Middle frontal gyrus (tissue), 1 donor: Measurements from ENCODE around the gene FAM216A.

Source experiments
- DNase-seq: peaks from one replicate; pipeline ENCODE4 v3.0.0-alpha.2; 2015; ENCODE audit warnings: low spot score; ENCODE audit errors: extremely low spot score

The FAM216A gene

DNA sequence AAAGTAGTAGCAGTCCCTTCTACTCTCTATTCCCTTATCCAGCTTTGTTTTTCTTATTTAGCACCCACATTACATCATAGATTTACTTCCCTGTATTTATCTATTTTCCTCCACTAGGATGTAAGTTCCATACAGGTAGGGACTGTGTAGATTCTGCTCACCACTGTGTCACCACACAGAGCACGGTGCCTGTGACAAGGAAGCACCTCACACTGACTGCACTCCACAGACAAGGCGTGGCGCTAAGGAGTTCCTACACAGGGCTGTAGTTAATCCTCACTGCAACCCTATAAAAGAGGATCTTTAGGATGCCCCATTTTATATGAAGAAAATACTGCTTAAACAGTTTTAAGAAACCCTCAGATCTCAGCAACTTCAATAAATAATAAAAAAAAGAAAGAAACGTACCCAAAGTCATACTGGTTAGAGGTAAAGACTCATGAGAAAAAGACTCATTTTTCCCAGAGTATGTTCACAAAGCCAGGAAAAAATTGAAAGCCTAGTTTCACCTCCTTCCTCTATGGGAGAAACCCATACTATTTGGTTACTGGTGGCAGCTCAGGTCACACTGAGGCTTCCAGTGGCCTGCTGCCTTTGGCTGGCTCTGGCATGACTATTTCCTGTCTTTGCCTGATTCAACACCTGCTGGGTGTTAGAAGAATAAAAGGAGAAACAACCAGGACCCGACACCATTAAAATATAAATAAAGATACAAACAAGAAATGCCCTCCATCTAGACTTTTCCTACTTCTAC lies 70.4 kb downstream of the FAM216A start:
- no peak for DNase-seq
